ENCODE data around the gene GRM6.

Gene GRM6

DNA sequence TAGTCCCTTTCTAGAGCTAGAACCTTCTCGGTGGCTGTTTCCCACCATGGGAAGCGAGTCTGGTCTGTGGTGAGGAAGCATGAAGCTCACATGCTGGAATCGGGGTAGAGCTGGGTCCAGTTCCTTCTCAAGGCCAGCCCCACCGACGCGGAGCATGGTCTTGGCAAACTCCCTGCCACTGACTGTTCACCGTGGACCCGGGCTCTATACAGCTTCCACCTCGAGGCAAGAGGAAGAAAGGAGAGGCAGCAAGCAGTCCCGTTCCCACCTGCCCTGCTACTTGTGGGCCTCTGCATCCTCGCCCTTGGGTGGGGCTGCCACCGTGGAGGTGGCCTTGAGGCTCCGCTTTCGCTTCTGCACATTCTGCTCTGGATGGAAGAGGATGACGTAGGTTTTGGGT lies 13.7 kb downstream of the GRM6 start:
- no peak overlapping the region for H3K4me3 ChIP-seq (ENCODE audit: low read depth, low read length, poor library complexity, severe bottlenecking)
- H3K9ac ChIP-seq (ENCODE audit: low read length), result no peak overlapping the region
- H3K36me3 ChIP-seq (ENCODE audit: insufficient read depth, low read length), result no peaks in the 10 kb centered on the region
- H3K9me2 ChIP-seq (ENCODE audit: low read depth, low read length), result no peaks in the 10 kb centered on the region
- no peaks in the 10 kb centered on the region for H4K20me1 ChIP-seq (ENCODE audit: insufficient read depth, low read length)
- H3K4me1 ChIP-seq (ENCODE audit: insufficient read depth, low read length, severe bottlenecking), result no peaks in the 10 kb centered on the region
- no peak overlapping the region for H3K4me2 ChIP-seq (ENCODE audit: low read length)
- H3F3A ChIP-seq (ENCODE audit: insufficient read depth, low read length), result no peaks in the 10 kb centered on the region
- H3K27me3 ChIP-seq (ENCODE audit: insufficient read depth, low read length), result no peaks in the 10 kb centered on the region; the same call in 1 of the 2 replicates
- TF ChIP-seq EZH2 (IDR thresholded peaks at IDR 0.05; ENCODE audit: borderline replicate concordance, low read length) (no peak), CTCF (IDR thresholded peaks at IDR 0.05; ENCODE audit: low read length) (no peak)
- no peaks in the 10 kb centered on the region for H3K79me2 ChIP-seq (ENCODE audit: insufficient read depth, low read length)
- H3K9me3 ChIP-seq (ENCODE audit: low read length), result no peaks in the 10 kb centered on the region
- no peak overlapping the region for H3K27ac ChIP-seq (ENCODE audit: low read depth, low read length, poor library complexity, severe bottlenecking)
- H2AFZ ChIP-seq (ENCODE audit: low read length), result no peak overlapping the region

- H3K27me3 ChIP-seq (ENCODE audit: insufficient read depth, low read length), result no peaks in the 10 kb centered on the region
- TF ChIP-seq EZH2 (IDR thresholded peaks at IDR 0.05; ENCODE audit: borderline replicate concordance, low read length) (no peak), CTCF (IDR thresholded peaks at IDR 0.05; ENCODE audit: low read length) (no peak)
Measured at GRCh38 chr5:178965465-178966055, 29.6 kb downstream of the GRM6 start.

GRCh38 chr5:178941361-178941760 lies 53.8 kb downstream of the GRM6 start:
- Histone ChIP-seq H3K9me2 (ENCODE audit: low read depth, low read length) (no peaks in the 10 kb centered on the region), H3K27me3 (ENCODE audit: insufficient read depth, low read length) (no peaks in the 10 kb centered on the region), H4K20me1 (ENCODE audit: insufficient read depth, low read length) (no peaks in the 10 kb centered on the region), H3K79me2 (ENCODE audit: insufficient read depth, low read length) (no peaks in the 10 kb centered on the region), H3F3A (ENCODE audit: insufficient read depth, low read length) (no peaks in the 10 kb centered on the region), H3K4me2 (ENCODE audit: low read length) (no peak overlapping the region), H3K9me3 (ENCODE audit: low read length) (0 out of 2 replicates have a peak, but pooled peaks cover 11% of the 10 kb centered on the region), H3K9ac (ENCODE audit: low read length) (no peak overlapping the region), H2AFZ (ENCODE audit: low read length) (no peak overlapping the region), H3K4me1 (ENCODE audit: insufficient read depth, low read length, severe bottlenecking) (no peaks in the 10 kb centered on the region), H3K36me3 (ENCODE audit: insufficient read depth, low read length) (no peaks in the 10 kb centered on the region), H3K27ac (ENCODE audit: low read depth, low read length, poor library complexity, severe bottlenecking) (no peak overlapping the region), H3K4me3 (ENCODE audit: low read depth, low read length, poor library complexity, severe bottlenecking) (no peak overlapping the region)
- TF ChIP-seq CTCF (IDR thresholded peaks at IDR 0.05; ENCODE audit: low read length) (no peak), EZH2 (IDR thresholded peaks at IDR 0.05; ENCODE audit: borderline replicate concordance, low read length) (no peak)

More at GRCh38 chr5:178965465-178966055, 29.6 kb downstream of the GRM6 start:
- Histone ChIP-seq H3K79me2 (ENCODE audit: insufficient read depth, low read length) (no peaks in the 10 kb centered on the region), H3K9me3 (ENCODE audit: low read length) (peaks cover 34% of the 10 kb centered on the region), H3K4me2 (ENCODE audit: low read length) (no peak overlapping the region), H3K4me1 (ENCODE audit: insufficient read depth, low read length, severe bottlenecking) (no peaks in the 10 kb centered on the region), H3K36me3 (ENCODE audit: insufficient read depth, low read length) (no peaks in the 10 kb centered on the region; the same call in 1 of the 2 replicates), H3F3A (ENCODE audit: insufficient read depth, low read length) (no peaks in the 10 kb centered on the region), H3K9me2 (ENCODE audit: low read depth, low read length) (no peaks in the 10 kb centered on the region), H3K9ac (ENCODE audit: low read length) (no peak overlapping the region), H4K20me1 (ENCODE audit: insufficient read depth, low read length) (no peaks in the 10 kb centered on the region), H3K27ac (ENCODE audit: low read depth, low read length, poor library complexity, severe bottlenecking) (no peak overlapping the region), H3K4me3 (ENCODE audit: low read depth, low read length, poor library complexity, severe bottlenecking) (no peak overlapping the region), H2AFZ (ENCODE audit: low read length) (no peak overlapping the region)

Data from OCI-LY1 (cell line).